GM12878 (cell line): ENCODE data around the gene AVPR1B. TPM values are rescaled to one million over a fixed set of nuclear protein-coding genes. Genes with fewer than 3 reads are reported as not detected.

ENCODE experiments used
- ATAC-seq: fragments of 200-7000 bp; cut with Tn5 transposase; 3 replicates; pipeline ENCODE4 v1.9.1; 2020; ENCODE audit warnings: mild to moderate bottlenecking, moderate library complexity
- Bru-seq: library from RNA; stranded (reverse); fragments of 400-500 nt; gene quantifications from one replicate; lab custom pipeline; 2021; lab: Mats Ljungman, UMichigan
- BruChase-seq, 2 experiments: library from RNA; stranded (reverse); fragments of 400-500 nt; gene quantifications; one replicate each; lab custom pipeline; 2021; lab: Mats Ljungman, UMichigan
- BruUV-seq: library from RNA; stranded (reverse); fragments of 400-500 nt; replicated peaks from 2 replicates; lab custom pipeline; 2021; lab: Mats Ljungman, UMichigan
- CTCF ChIA-PET: fragments of 300-600 bp; sonication (Branson Sonifier 250); formaldehyde crosslinking; extraction: SDS; loops from one replicate; lab custom pipeline; 2021; ENCODE audit warnings: inconsistent platforms; lab: Yijun Ruan, JAX
- POLR2A ChIA-PET: fragments of 350-600 bp; formaldehyde crosslinking; extraction: SDS; loops from one replicate; lab custom pipeline; 2021; ENCODE audit warnings: inconsistent platforms; lab: Charles Lee
- RAD21 ChIA-PET: fragments of 300-600 bp; sonication (Branson Sonifier 250); formaldehyde crosslinking; loops from one replicate; lab custom pipeline; 2023; ENCODE audit warnings: antibody characterized with exemption; ENCODE audit not compliant: unreplicated experiment; lab: Charles Lee
- SMC1A ChIA-PET: fragments of 300-600 bp; sonication (Branson Sonifier 250); formaldehyde crosslinking; loops from one replicate; lab custom pipeline; 2023; ENCODE audit not compliant: unreplicated experiment, uncharacterized antibody; lab: Charles Lee
- DNase-seq: peaks from one replicate; pipeline ENCODE4 v3.0.0-alpha.2; 2011; ENCODE audit warnings: low read depth, low spot score
- FAIRE-seq: peaks from 3 replicates; lab custom pipeline; 2011; peaks lifted over from hg19 to GRCh38; lab: Jason Lieb, UNC
- H2AFZ ChIP-seq: 2 replicates; pipeline ENCODE4 v1.6.0; 2011; ENCODE audit warnings: low read depth, low read length, control low read depth; ENCODE audit not compliant: control insufficient read depth
- H3K27ac ChIP-seq: 2 replicates; pipeline ENCODE4 v1.5.1; 2011; ENCODE audit warnings: control low read depth; ENCODE audit not compliant: control insufficient read depth, insufficient read depth
- H3K27me3 ChIP-seq, 2 experiments: replicated peaks in 1 of 2; 2 replicates each; pipeline versions ENCODE4 v1.6.0 to v1.6.1; 2011; ENCODE audit warnings: low read length in 1 of 2; ENCODE audit not compliant: control insufficient read depth in 2 of 2, insufficient read depth in 2 of 2
- H3K36me3 ChIP-seq, 2 experiments: 2 replicates each; pipeline ENCODE4 v1.5.1; 2011; ENCODE audit warnings: low read length in 1 of 2; ENCODE audit not compliant: control insufficient read depth in 2 of 2, insufficient read depth in 2 of 2
- H3K4me1 ChIP-seq: 2 replicates; pipeline ENCODE4 v1.6.1; 2011; ENCODE audit warnings: mild to moderate bottlenecking, low read length, moderate library complexity, mixed read lengths; ENCODE audit not compliant: control insufficient read depth, insufficient read depth
- H3K4me2 ChIP-seq: 2 replicates; pipeline ENCODE4 v1.6.0; 2011; ENCODE audit warnings: control low read depth; ENCODE audit not compliant: control insufficient read depth, insufficient read depth
- H3K4me3 ChIP-seq: fragments of 200-600 bp; sonication (generic); 2 replicates; pipeline ENCODE4 v1.5.1; 2016
- H3K79me2 ChIP-seq: 2 replicates; pipeline ENCODE4 v1.6.0; 2011; ENCODE audit warnings: low read length; ENCODE audit not compliant: control insufficient read depth, insufficient read depth
- H3K9ac ChIP-seq: 2 replicates; pipeline ENCODE4 v1.8.0; 2011; ENCODE audit warnings: low read length, control low read depth, mixed read lengths; ENCODE audit not compliant: control insufficient read depth, insufficient read depth
- H3K9me3 ChIP-seq: replicated peaks from 3 replicates; pipeline ENCODE4 v1.5.1; 2011; ENCODE audit warnings: mild to moderate bottlenecking, low read length; ENCODE audit not compliant: control insufficient read depth, insufficient read depth
- H4K20me1 ChIP-seq: 2 replicates; pipeline ENCODE4 v1.6.0; 2011; ENCODE audit not compliant: control insufficient read depth, insufficient read depth
- BCL11A ChIP-seq: IDR thresholded peaks from 2 replicates; pipeline ENCODE4 v1.6.1; 2011; ENCODE audit warnings: low read depth, low read length
- BHLHE40 ChIP-seq, 2 experiments: fragments of 450-650 bp in 1 of 2; IDR thresholded peaks; 2 replicates each; pipeline ENCODE4 v1.6.1; 2011 to 2017; ENCODE audit warnings: low read depth in 2 of 2, borderline replicate concordance in 1 of 2, improper control_type of control experiment in 1 of 2, low read length in 1 of 2, mild to moderate bottlenecking in 1 of 2
- EGR1 ChIP-seq, 2 experiments: IDR thresholded peaks; 1 replicate in 1 of 2; 2 replicates in 1 of 2; pipeline ENCODE4 v1.6.1; 2011 to 2012; ENCODE audit warnings: low read depth in 2 of 2, low read length in 2 of 2, borderline replicate concordance in 1 of 2, mild to moderate bottlenecking in 1 of 2, moderate library complexity in 1 of 2
- JUNB ChIP-seq: IDR thresholded peaks from 2 replicates; pipeline ENCODE4 v1.6.1; 2016; ENCODE audit warnings: antibody characterized with exemption, mild to moderate bottlenecking
- MYC ChIP-seq: IDR thresholded peaks from 2 replicates; pipeline ENCODE4 v1.6.1; 2011; ENCODE audit warnings: mild to moderate bottlenecking, low read length, moderate library complexity, inconsistent platforms; ENCODE audit not compliant: insufficient read depth, insufficient replicate concordance, insufficient read length, severe bottlenecking
- NFYB ChIP-seq: IDR thresholded peaks from 2 replicates; pipeline ENCODE4 v1.6.1; 2011; ENCODE audit warnings: low read depth, mild to moderate bottlenecking, low read length, improper control_type of control experiment, moderate library complexity; ENCODE audit not compliant: insufficient read depth
- NR2C2 ChIP-seq: IDR thresholded peaks from 2 replicates; pipeline ENCODE4 v1.6.1; 2011; ENCODE audit warnings: borderline replicate concordance, low read depth; ENCODE audit not compliant: control insufficient read depth, insufficient read length
- SIN3A ChIP-seq: IDR thresholded peaks from 2 replicates; pipeline ENCODE4 v1.6.1; 2012; ENCODE audit warnings: low read depth, low read length, improper control_type of control experiment
- SREBF1 ChIP-seq: IDR thresholded peaks from 2 replicates; pipeline ENCODE4 v1.6.1; 2012; ENCODE audit warnings: mild to moderate bottlenecking, low read length
- SUPT20H ChIP-seq: IDR thresholded peaks from 2 replicates; pipeline ENCODE4 v1.6.1; 2011; ENCODE audit warnings: low read depth, mild to moderate bottlenecking, low read length, moderate library complexity, borderline replicate concordance; ENCODE audit not compliant: control insufficient read depth
- TBL1XR1 ChIP-seq: IDR thresholded peaks from 2 replicates; pipeline ENCODE4 v1.6.1; 2012; ENCODE audit warnings: low read depth, low read length, improper control_type of control experiment
- TCF7 ChIP-seq: IDR thresholded peaks from 2 replicates; pipeline ENCODE4 v1.6.1; 2014; ENCODE audit warnings: antibody characterized with exemption, borderline replicate concordance
- ZBED1 ChIP-seq: IDR thresholded peaks from 2 replicates; pipeline ENCODE4 v1.6.1; 2016; ENCODE audit warnings: borderline replicate concordance
- WGBS: methylation state at CpG from one replicate; pipeline ENCODE4 v1.1.6; 2016; ENCODE audit warnings: low lambda C conversion rate; ENCODE audit not compliant: insufficient replicate concordance, insufficient coverage; ENCODE audit errors: missing lambda C conversion rate; 5-methylcytosine and 5-hydroxymethylcytosine counted together
- in situ Hi-C: fragments of 300-500 bp; cut with MboI; formaldehyde crosslinking; loops from 9 replicates; pipeline ENCODE4 v1.14.3; 2018; ENCODE audit warnings: mixed read lengths
- intact Hi-C: fragments of 100-400 bp; cut with micrococcal nuclease; formaldehyde crosslinking; loops from one replicate; pipeline ENCODE4 v1.14.2; 2022; ENCODE audit not compliant: unreplicated experiment
- long read RNA-seq, 2 experiments: library from polyadenylated mRNA; unstranded; transcript quantifications; one replicate each; pipeline ENCODE4 v2.0.0, GENCODE V29; 2019 to 2020
- polyA minus RNA-seq, 3 experiments: library from RNA; depleted of rRNA, polyadenylated mRNA; stranded (reverse); fragments of >200 nt; gene quantifications; 2 replicates each; pipeline ENCODE4 v1.2.3, GENCODE V29; 2011
- polyA plus RNA-seq, 11 experiments: library from polyadenylated mRNA; depleted of rRNA in 4 of 11; unstranded in 6 of 11; stranded (reverse) in 5 of 11; fragments of >200 nt; fragmentation: Nextera tagmentation in 4 of 11; fragmentation: Illumina TruSeq in 1 of 11; extraction: Ambion mirVana in 4 of 11; extraction: Trizol in 1 of 11; gene quantifications; 1 replicate in 1 of 11; 2 replicates in 10 of 11; pipeline versions ENCODE4 v1.2.1 to v1.2.3, GENCODE V29; 2011 to 2016; ENCODE audit warnings: inconsistent platforms in 2 of 11, missing spikeins in 2 of 11, low read depth in 1 of 11
- total RNA-seq, 4 experiments: library from RNA; depleted of rRNA in 3 of 4; stranded (reverse); fragments of >200 nt in 3 of 4; fragmentation: Illumina TruSeq in 1 of 4; extraction: Trizol in 1 of 4; gene quantifications; 2 replicates each; pipeline versions ENCODE4 v1.2.1 to v1.2.3, GENCODE V29; 2013 to 2021
- TF ChIP-seq, protein P1 (sequence below): IDR thresholded peaks from 2 replicates; pipeline ENCODE4 v1.6.1; 2012; ENCODE audit warnings: low read length, inconsistent platforms

The AVPR1B gene, protein sequence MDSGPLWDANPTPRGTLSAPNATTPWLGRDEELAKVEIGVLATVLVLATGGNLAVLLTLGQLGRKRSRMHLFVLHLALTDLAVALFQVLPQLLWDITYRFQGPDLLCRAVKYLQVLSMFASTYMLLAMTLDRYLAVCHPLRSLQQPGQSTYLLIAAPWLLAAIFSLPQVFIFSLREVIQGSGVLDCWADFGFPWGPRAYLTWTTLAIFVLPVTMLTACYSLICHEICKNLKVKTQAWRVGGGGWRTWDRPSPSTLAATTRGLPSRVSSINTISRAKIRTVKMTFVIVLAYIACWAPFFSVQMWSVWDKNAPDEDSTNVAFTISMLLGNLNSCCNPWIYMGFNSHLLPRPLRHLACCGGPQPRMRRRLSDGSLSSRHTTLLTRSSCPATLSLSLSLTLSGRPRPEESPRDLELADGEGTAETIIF
- total RNA-seq (2013; cell fraction: nucleolus; rRNA removed) = not detected in 2 replicates
- not detected in 2 replicates for total RNA-seq (2014; rRNA removed)
- total RNA-seq (2014; rRNA removed; fragmentation: Illumina TruSeq; extraction: Trizol) = not detected in 2 replicates
- not detected in 2 replicates for total RNA-seq (2021)
- not detected for polyA plus RNA-seq (2011; ENCODE audit: low read depth)
- not detected in 2 replicates for polyA plus RNA-seq (2011; rRNA removed)
- polyA plus RNA-seq (2011; cell fraction: cytosol; rRNA removed) = not detected in 2 replicates
- polyA plus RNA-seq (2011; cell fraction: nucleus; rRNA removed) = not detected in 2 replicates
- polyA plus RNA-seq (2012) = not detected in 2 replicates
- polyA plus RNA-seq (2014; fragmentation: Illumina TruSeq; extraction: Trizol) = not detected in 2 replicates
- polyA plus RNA-seq (2014; fragmentation: Nextera tagmentation; extraction: Ambion mirVana) = not detected
- not detected in 2 replicates for polyA plus RNA-seq (2014; rRNA removed)
- not detected for polyA plus RNA-seq (2016; fragmentation: Nextera tagmentation; extraction: Ambion mirVana)
- not detected in 2 replicates for polyA minus RNA-seq (2011; rRNA and poly(A)+ RNA removed)
- polyA minus RNA-seq (2011; cell fraction: cytosol; rRNA and poly(A)+ RNA removed) = not detected in 2 replicates
- polyA minus RNA-seq (2011; cell fraction: nucleus; rRNA and poly(A)+ RNA removed) = not detected in 2 replicates
- Bru-seq, nascent RNA = not detected
- BruChase-seq, experiment 1, labeled RNA remaining after a 6-hour chase = percentile 11 among the genes with signal in this experiment
- percentile 9 among the genes with signal in this experiment for BruChase-seq, experiment 2, labeled RNA remaining after a 2-hour chase
- long read RNA-seq, experiment 1 = 0 reads
- long read RNA-seq, experiment 2 = 0 reads

DNA sequence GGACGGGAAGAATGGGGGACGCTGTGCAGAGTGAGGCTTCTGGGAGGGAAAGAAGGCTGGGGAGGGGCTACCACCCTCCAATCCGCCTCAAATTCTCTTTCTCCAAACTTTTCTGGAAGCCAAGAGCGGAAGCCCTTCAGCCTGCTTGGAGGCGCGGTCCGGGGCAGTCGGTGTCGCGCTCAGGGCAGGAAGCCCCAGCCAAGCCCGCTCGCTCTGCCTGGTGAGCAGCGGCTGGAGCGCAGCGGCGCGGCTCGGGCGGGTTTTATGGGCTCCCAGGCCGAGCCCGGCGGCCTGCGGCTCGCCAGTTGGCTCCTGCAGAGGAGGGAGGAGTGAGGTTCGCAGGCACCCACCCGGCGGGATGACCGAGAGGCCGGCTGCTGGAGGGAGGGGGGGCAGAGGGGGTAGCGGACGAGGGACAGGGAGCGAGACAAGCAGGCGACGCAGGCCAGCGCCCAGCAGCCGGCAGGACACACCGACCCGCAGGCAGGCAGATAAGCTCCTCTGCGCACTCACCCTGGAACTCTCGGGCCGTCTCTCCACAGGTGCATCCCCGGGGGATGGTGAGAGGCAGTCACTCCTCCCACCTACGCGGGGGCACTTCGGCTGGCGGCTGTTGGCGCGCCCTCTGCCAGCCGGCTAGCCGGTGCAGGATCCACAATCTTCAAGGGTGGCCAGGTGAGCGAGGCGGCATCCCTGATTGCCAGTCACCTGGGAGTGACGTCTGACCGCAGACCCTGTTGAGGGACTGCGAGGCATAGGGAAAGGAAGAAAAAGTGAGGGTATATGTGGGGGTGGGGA lies at the start of gene AVPR1B:
Gene AVPR1B, minus strand, starts transcription at position 238 of the 798 bp plus-strand sequence. CDS start 498 bp downstream, outside the sequence.
- no TSS peak for BruUV-seq
- FAIRE-seq = no peak
- H3K27ac ChIP-seq = no peak within 1 kb of the TSS
- ChIA-PET CTCF (no interaction called here), POLR2A (no interaction called here), SMC1A (no interaction called here), RAD21 (no interaction called here)
- no peak for DNase-seq
- 1% methylated on average over 47 of the region's 55 CpGs for WGBS
- no peak within 1 kb of the TSS for H2AFZ ChIP-seq
- no peak within 1 kb of the TSS for H3K9ac ChIP-seq
- ATAC-seq = peak; percentile 50
- H3K9me3 ChIP-seq = peaks cover 2% of the 10 kb centered on the region
- no peak within 1 kb of the TSS for H3K4me3 ChIP-seq
- no peaks in the 10 kb centered on the region for H3K36me3 ChIP-seq
- H4K20me1 ChIP-seq = no peaks in the 10 kb centered on the region
- intact Hi-C loops = no loop called here
- no peaks in the 10 kb centered on the region for H3K79me2 ChIP-seq
- in situ Hi-C loops = no loop called here
- no peak within 1 kb of the TSS; the same call in 1 of the 2 replicates for H3K4me2 ChIP-seq
- H3K27me3 ChIP-seq = peaks cover 5 to 10% of the 10 kb centered on the region in 2 experiments; a peak in 3 of 4 replicates
- no peaks in the 10 kb centered on the region for H3K4me1 ChIP-seq
- TF ChIP-seq TBL1XR1 = no peak
- TF ChIP-seq NR2C2 = no peak
- TF ChIP-seq BCL11A = no peak
- TF ChIP-seq JUNB = no peak
- TF ChIP-seq, protein P1, sequence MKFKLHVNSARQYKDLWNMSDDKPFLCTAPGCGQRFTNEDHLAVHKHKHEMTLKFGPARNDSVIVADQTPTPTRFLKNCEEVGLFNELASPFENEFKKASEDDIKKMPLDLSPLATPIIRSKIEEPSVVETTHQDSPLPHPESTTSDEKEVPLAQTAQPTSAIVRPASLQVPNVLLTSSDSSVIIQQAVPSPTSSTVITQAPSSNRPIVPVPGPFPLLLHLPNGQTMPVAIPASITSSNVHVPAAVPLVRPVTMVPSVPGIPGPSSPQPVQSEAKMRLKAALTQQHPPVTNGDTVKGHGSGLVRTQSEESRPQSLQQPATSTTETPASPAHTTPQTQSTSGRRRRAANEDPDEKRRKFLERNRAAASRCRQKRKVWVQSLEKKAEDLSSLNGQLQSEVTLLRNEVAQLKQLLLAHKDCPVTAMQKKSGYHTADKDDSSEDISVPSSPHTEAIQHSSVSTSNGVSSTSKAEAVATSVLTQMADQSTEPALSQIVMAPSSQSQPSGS = no peak
- no peak for TF ChIP-seq EGR1 (IDR thresholded peaks at IDR 0.05; ENCODE audit: borderline replicate concordance in 1 of 2, low read depth in 2 of 2, low read length in 2 of 2)
- TF ChIP-seq SUPT20H = no peak
- no peak for TF ChIP-seq MYC
- TF ChIP-seq ZBED1 = no peak
- TF ChIP-seq TCF7 = no peak
- TF ChIP-seq SREBF1 = no peak
- no peak for TF ChIP-seq NFYB
- no peak for TF ChIP-seq BHLHE40 (IDR thresholded peaks at IDR 0.05; ENCODE audit: borderline replicate concordance in 1 of 2, low read depth in 2 of 2, low read length in 1 of 2)
- no peak for TF ChIP-seq SIN3A
